Right atrium auricular region (tissue), 2 donors: ENCODE measurements around the gene SMPD3. TPM values are rescaled to one million over a fixed set of nuclear protein-coding genes. Genes with fewer than 3 reads are reported as not detected.

Source experiments
- DNase-seq: peaks from one replicate; pipeline ENCODE4 v3.0.0-alpha.2; 2019; ENCODE audit warnings: low spot score
- H3K27ac ChIP-seq, 2 donors: fragments of 200-600 bp; sonication (generic); 1 replicate in 1 of 2; 2 replicates in 1 of 2; pipeline ENCODE4 v1.5.1; 2016 to 2019
- H3K27me3 ChIP-seq, 2 donors: fragments of 200-600 bp; sonication (generic); one replicate each; pipeline versions ENCODE4 v1.5.1 to v1.6.0; 2017 to 2019
- H3K36me3 ChIP-seq: fragments of 200-600 bp; sonication (generic); one replicate; pipeline ENCODE4 v1.5.1; 2016
- H3K4me1 ChIP-seq, 2 donors: fragments of 200-600 bp; sonication (generic); one replicate each; pipeline versions ENCODE4 v1.5.1 to v1.6.0; 2017 to 2019
- H3K4me3 ChIP-seq, 2 donors: fragments of 200-600 bp; sonication (generic); 1 replicate in 1 of 2; 2 replicates in 1 of 2; pipeline ENCODE4 v1.5.1; 2017 to 2019; ENCODE audit warnings: mild to moderate bottlenecking in 1 of 2, moderate library complexity in 1 of 2
- H3K9me3 ChIP-seq, 2 donors: fragments of 200-600 bp; sonication (generic); one replicate each; pipeline ENCODE4 v1.5.1; 2019
- total RNA-seq, 2 donors: library from RNA; depleted of rRNA; stranded (reverse); fragments of >200 nt; gene quantifications; one replicate each; pipeline ENCODE4 v1.1.0, GENCODE V29; 2016
- TF ChIP-seq, protein P1 (sequence below), 2 donors: fragments of 200-600 bp; sonication (generic); IDR thresholded peaks; one replicate each; pipeline ENCODE4 v1.5.1; 2019; ENCODE audit warnings: antibody characterized with exemption in 2 of 2

Gene SMPD3
- total RNA-seq, 2 donors from 2014 or later: 3.0 to 4.4 TPM

DNA sequence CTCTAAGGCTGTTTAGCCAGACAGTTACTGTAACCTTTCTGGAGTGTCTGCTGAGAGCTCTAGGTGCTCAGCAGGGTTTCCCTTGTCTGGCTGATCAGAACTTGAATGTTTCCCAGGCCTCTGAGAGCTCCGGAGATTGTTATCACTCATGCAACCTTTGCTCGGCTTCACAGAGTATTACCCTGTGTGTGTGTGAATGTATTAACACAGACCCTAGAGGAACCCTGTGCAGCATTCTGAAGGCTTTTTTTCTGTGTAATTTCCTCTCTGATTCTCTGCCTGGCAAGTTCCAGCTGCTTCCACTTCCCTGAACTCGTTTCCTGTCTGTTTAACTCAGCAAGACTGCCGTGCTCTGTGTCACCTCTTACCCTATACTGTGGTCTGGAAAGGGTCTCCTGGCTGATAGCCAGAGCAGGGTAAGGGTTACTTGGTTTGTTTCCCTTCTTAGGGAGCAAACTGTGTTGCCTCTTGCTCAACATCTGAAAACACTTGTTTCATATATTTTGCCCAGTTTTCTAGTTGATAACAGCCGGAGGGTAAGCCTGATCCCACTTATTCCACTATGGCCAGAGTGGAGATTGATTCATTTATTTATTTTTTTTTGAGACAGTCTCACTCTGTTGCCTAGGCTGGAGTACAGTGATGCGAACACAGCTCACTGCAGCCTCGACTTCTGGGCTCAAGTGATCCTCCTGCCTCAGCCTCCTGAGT, 115.7 kb downstream of the SMPD3 start:
- Histone ChIP-seq H3K9me3 (no peaks in the 10 kb centered on the region), H3K4me1 (peaks cover 0 to 7% of the 10 kb centered on the region in 2 donors), H3K4me3 (no peak overlapping the region), H3K27ac (peak overlapping the region in 1 of 2 donors; percentile 22), H3K36me3 (peaks cover 4% of the 10 kb centered on the region), H3K27me3 (no peaks in the 10 kb centered on the region)
- TF ChIP-seq, protein P1, sequence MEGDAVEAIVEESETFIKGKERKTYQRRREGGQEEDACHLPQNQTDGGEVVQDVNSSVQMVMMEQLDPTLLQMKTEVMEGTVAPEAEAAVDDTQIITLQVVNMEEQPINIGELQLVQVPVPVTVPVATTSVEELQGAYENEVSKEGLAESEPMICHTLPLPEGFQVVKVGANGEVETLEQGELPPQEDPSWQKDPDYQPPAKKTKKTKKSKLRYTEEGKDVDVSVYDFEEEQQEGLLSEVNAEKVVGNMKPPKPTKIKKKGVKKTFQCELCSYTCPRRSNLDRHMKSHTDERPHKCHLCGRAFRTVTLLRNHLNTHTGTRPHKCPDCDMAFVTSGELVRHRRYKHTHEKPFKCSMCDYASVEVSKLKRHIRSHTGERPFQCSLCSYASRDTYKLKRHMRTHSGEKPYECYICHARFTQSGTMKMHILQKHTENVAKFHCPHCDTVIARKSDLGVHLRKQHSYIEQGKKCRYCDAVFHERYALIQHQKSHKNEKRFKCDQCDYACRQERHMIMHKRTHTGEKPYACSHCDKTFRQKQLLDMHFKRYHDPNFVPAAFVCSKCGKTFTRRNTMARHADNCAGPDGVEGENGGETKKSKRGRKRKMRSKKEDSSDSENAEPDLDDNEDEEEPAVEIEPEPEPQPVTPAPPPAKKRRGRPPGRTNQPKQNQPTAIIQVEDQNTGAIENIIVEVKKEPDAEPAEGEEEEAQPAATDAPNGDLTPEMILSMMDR (IDR thresholded peaks at IDR 0.05): no peak
- no peak for DNase-seq

DNA sequence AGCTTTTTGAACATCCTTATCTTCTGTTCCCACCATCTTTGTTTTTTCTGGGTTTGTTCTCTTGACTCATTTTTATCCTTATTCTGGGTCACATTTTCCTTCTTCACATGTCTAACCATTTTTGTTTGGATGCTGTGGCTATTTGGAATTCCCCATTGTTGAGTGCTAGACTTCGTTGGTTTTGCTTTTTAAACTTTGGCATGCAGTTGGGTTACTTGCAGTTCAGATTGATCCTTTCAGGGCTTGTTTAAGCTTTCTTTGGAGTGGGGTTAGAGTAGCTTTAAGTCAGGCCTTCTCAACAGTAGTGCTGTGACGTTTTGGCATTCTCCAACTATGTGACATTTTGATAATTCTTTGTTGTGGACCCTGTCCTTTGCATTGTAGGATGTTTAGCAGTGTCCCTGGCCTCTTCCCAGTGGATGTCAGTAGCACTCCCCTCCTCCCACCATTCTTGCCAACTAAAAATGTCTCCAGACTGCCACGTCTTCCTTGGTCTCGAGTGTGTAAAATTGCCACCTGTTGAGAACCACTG, 116.4 kb downstream of the SMPD3 start:
- TF ChIP-seq, protein P1 (IDR thresholded peaks at IDR 0.05): no peak
- Histone ChIP-seq H3K9me3 (no peaks in the 10 kb centered on the region), H3K4me3 (no peak overlapping the region), H3K27me3 (no peaks in the 10 kb centered on the region), H3K27ac (peak overlapping the region in 1 of 2 donors; percentile 22), H3K4me1 (peaks cover 0 to 7% of the 10 kb centered on the region in 2 donors), H3K36me3 (no peaks in the 10 kb centered on the region)
- no peak for DNase-seq

DNA sequence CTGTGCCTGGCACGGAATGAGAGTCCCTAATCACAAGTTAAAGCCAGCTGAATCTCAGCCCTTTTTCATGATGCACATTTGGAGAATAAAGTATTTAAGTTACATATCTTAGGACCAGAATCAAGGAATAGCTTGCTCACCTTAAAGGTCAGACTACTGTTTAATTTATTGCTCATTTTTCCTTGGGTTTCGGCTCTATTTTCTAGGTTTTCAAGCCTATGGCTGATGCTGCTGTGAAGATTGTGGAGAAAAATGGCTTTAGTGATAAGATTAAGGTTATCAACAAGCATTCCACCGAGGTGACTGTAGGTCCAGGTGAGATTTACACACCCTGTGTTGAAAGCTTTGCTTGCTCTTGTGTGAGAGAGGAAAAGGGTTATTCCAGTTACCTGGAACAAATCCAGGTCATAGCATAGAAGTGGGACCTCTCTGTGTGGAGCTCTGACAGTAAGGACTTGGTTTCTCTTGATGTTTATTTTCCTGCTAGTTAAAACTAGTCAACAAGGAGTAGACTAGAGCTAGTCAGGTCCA, 119.4 kb downstream of the SMPD3 start:
- H3K4me3 ChIP-seq: no peak overlapping the region
- DNase-seq: no peak
- TF ChIP-seq, protein P1 (IDR thresholded peaks at IDR 0.05): peak in 1 of 2 donors; percentile 13
- H3K27ac ChIP-seq: no peak overlapping the region
- peaks cover 0 to 7% of the 10 kb centered on the region in 2 donors for H3K4me1 ChIP-seq
- H3K27me3 ChIP-seq: no peaks in the 10 kb centered on the region
- no peaks in the 10 kb centered on the region for H3K9me3 ChIP-seq
- peaks cover 25% of the 10 kb centered on the region for H3K36me3 ChIP-seq

DNA sequence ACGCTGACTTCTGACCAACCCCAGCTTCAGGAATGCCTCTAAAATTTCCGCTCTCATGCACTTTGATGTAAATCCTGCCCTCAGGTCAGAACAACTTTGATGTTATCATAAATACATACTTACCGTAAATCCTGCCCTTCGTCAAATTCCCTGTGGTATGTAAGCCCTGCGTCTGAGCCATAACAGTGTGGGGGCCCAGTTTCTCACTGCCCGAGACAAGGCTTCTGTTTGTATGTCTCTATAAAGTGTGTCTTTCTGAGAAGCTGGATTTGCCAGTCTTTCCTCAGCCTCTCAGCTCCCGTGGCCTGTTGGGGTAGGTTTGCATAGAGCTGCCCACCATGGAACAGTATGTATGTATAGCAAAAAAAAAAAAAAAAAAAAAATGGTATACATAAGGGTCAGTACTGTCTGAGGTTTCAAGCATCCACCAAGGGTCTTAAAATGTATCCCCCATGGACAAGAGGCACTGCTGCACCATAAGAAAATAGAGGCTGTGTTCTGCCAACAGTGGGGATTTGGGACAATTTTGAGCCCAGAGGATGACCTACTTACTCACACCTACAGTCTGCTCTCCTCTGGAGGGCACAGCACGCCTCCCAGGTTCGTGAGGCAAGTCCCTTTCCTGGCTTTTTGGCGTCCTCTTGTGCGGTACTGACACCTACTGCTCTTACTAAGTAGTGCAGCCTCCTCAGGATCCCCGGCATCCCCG, 120.0 kb downstream of the SMPD3 start:
- peak; percentile 85 for DNase-seq
- Histone ChIP-seq H3K27ac (no peak overlapping the region), H3K4me3 (no peak overlapping the region), H3K4me1 (peaks cover 0 to 7% of the 10 kb centered on the region in 2 donors), H3K27me3 (no peaks in the 10 kb centered on the region), H3K36me3 (peaks cover 25% of the 10 kb centered on the region), H3K9me3 (no peaks in the 10 kb centered on the region)
- TF ChIP-seq, protein P1 (IDR thresholded peaks at IDR 0.05): peak; percentile 85 to 96

DNA sequence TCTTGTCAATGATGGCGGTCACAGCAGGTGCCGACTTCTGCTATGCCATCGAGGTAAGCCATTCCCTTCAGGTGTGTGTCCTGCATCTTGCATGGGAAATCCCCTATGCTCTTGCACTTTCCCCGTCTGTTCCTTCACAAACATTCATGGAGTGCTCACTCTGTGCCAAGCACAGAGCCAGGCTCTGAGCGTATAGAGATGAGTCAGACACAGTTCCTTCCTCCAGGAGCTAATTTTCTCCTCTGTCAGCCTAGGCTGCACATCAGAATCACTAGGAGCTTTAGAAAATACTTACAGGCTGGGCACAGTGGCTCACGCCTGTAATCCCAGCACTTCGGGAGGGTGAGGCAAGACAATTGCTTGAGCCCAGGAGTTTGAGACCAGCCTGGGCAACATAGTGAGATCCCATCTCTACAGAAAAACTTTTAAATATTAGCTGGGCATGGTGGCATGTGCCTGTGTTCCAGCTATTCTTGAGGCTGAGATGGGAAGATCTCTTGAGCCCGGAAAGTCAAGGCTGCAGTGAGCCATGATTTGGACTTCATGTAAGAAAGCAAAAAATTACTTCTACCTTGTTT, 123.4 kb downstream of the SMPD3 start:
- H3K4me1 ChIP-seq: no peaks in the 10 kb centered on the region
- H3K9me3 ChIP-seq: no peaks in the 10 kb centered on the region
- DNase-seq: no peak
- H3K4me3 ChIP-seq: no peak overlapping the region
- H3K27ac ChIP-seq: no peak overlapping the region
- TF ChIP-seq, protein P1 (IDR thresholded peaks at IDR 0.05): no peak
- peaks cover 32% of the 10 kb centered on the region for H3K36me3 ChIP-seq
- H3K27me3 ChIP-seq: no peaks in the 10 kb centered on the region
